Measurements from ENCODE around the gene UBAC1.

DNA sequence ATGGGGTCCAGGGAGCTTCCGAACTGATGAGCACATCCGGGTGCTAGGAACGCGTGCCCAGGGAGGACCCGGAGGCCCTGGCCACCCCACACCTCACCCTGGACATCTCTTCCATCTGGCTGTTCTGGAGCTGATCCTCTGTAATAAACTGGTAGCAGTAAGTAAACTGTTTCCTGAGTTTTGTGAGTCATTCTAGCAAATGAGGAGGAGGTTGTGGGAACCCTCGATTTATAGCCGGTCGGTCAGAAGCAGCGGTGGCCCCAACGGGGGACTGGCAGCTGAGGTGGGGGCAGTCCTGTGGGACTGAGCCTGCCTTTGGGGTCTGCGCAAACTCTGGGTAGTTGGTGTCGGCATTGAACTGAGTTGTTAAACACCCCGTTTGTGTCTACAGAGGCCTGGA lies 15.4 kb upstream of the UBAC1 start:
- TF ChIP-seq TAF1 (IDR thresholded peaks at IDR 0.05; ENCODE audit: borderline replicate concordance, insufficient read depth, low read length) (no peak), POLR2AphosphoS5 (IDR thresholded peaks at IDR 0.05; ENCODE audit: low read depth, low read length) (no peak)

Measured in PFSK-1 (cell line).